Measurements from ENCODE around the gene ETV6.

DNA sequence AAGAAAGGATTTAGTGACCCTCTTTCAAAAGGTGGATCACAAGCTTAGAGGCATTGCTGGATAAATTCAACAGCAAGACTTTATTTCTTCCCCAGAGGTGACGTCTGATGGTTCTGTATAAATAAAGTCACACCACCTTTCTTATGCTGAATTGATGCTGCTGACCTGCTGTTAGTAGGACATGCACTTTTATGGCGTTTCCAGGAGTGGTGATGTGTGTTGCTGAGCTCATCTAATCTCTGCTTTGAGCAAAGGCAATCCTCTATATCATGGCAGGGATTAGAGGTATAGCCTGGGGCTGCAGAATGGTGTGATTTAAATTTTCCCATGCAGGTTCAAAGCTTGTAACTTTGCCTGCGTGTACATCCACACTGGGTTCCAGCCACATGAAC is 94.9 kb downstream of the ETV6 start:
- TF ChIP-seq, protein P1, sequence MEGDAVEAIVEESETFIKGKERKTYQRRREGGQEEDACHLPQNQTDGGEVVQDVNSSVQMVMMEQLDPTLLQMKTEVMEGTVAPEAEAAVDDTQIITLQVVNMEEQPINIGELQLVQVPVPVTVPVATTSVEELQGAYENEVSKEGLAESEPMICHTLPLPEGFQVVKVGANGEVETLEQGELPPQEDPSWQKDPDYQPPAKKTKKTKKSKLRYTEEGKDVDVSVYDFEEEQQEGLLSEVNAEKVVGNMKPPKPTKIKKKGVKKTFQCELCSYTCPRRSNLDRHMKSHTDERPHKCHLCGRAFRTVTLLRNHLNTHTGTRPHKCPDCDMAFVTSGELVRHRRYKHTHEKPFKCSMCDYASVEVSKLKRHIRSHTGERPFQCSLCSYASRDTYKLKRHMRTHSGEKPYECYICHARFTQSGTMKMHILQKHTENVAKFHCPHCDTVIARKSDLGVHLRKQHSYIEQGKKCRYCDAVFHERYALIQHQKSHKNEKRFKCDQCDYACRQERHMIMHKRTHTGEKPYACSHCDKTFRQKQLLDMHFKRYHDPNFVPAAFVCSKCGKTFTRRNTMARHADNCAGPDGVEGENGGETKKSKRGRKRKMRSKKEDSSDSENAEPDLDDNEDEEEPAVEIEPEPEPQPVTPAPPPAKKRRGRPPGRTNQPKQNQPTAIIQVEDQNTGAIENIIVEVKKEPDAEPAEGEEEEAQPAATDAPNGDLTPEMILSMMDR (conservative IDR thresholded peaks at IDR 0.05; ENCODE audit: low read length): no peak
- TF ChIP-seq EZH2phosphoT487 (IDR thresholded peaks at IDR 0.05; ENCODE audit: borderline replicate concordance): no peak
